ENCODE measurements around the gene PCBP4. TPM values are rescaled to one million over a fixed set of nuclear protein-coding genes. Genes with fewer than 3 reads are reported as not detected.

PCBP4 gene
- total RNA-seq, 1 experiment from 2014 or later, result 48.8 TPM

DNA sequence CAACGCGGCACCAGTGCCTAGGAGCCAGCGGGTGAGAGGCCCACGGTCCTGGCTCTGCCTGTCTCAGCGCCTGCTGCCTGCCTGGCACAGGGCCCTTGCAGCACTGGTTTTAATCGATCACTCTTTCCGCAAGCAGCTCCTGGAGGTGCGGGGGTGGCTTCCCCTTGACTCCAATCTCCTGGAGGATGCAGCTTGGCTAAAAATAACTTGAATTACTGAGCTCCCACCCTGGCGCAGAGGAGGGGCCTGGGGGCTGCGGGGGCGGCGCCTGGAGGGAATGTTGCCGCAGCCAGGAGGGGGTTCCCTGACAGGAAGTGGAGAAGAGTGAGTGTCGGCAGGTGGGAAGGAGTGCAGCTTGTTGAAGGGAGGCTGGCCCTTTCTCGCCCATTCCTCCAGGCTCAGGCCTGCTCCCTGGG lies 38.3 kb upstream of the PCBP4 start:
- POLR2A ChIA-PET, result interaction anchor here (0.8 kb wide), 1 partner anchor 52 kb away, joined by 3 read pairs; no protein-coding TSS in a partner anchor
- Histone ChIP-seq H3K9ac (ENCODE audit: low read length) (no peak overlapping the region), H3K27me3 (ENCODE audit: insufficient read depth, low read length) (no peaks in the 10 kb centered on the region), H3K4me3 (replicated peaks in 1 of 2; ENCODE audit: low read depth in 1 of 2, low read length in 2 of 2) (no peak overlapping the region), H4K20me1 (ENCODE audit: insufficient read depth) (no peaks in the 10 kb centered on the region), H3K9me2 (ENCODE audit: insufficient read depth) (no peaks in the 10 kb centered on the region), H3K4me2 (ENCODE audit: low read length) (peak overlapping the region; percentile 43), H3K4me1 (ENCODE audit: control insufficient read depth in 1 of 2, insufficient read depth in 2 of 2, low read length in 2 of 2) (peaks cover 4 to 23% of the 10 kb centered on the region in 2 experiments), H3K36me3 (ENCODE audit: control insufficient read depth in 1 of 2, insufficient read depth in 2 of 2, low read length in 2 of 2) (no peaks in the 10 kb centered on the region), H2AFZ (ENCODE audit: low read depth, low read length, poor library complexity, severe bottlenecking) (no peak overlapping the region), H3K27ac (ENCODE audit: low read depth, low read length) (no peak overlapping the region), H3K9me3 (ENCODE audit: control insufficient read depth in 1 of 2, insufficient read depth in 1 of 2, low read depth in 1 of 2, low read length in 2 of 2) (no peaks in the 10 kb centered on the region), H3K79me2 (ENCODE audit: insufficient read depth, low read length) (no peaks in the 10 kb centered on the region)
- BruUV-seq (replicated peaks), result no TSS peak
- RAD21 ChIA-PET (ENCODE audit: low non-redundant PET in 1 of 2, low total read pairs in 2 of 2, uncharacterized antibody in 2 of 2, unreplicated experiment in 2 of 2), result no interaction called here
- CTCF ChIA-PET, result interaction anchor here (0.8 kb wide), 1 partner anchor 23 kb away, joined by 3 read pairs; no protein-coding TSS in a partner anchor
- DNase-seq (ENCODE audit: low read depth, low spot score) (no peak), ATAC-seq (no peak)
- no peak for TF ChIP-seq ZNF274 (IDR thresholded peaks at IDR 0.05; ENCODE audit: low read depth, low read length)
- TF ChIP-seq EZH2phosphoT487 (IDR thresholded peaks at IDR 0.05; ENCODE audit: borderline replicate concordance), result no peak
- TF ChIP-seq JUND (IDR thresholded peaks at IDR 0.05), result no peak
- TF ChIP-seq, protein P1, sequence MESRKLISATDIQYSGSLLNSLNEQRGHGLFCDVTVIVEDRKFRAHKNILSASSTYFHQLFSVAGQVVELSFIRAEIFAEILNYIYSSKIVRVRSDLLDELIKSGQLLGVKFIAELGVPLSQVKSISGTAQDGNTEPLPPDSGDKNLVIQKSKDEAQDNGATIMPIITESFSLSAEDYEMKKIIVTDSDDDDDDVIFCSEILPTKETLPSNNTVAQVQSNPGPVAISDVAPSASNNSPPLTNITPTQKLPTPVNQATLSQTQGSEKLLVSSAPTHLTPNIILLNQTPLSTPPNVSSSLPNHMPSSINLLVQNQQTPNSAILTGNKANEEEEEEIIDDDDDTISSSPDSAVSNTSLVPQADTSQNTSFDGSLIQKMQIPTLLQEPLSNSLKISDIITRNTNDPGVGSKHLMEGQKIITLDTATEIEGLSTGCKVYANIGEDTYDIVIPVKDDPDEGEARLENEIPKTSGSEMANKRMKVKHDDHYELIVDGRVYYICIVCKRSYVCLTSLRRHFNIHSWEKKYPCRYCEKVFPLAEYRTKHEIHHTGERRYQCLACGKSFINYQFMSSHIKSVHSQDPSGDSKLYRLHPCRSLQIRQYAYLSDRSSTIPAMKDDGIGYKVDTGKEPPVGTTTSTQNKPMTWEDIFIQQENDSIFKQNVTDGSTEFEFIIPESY (IDR thresholded peaks at IDR 0.05; ENCODE audit: extremely low read depth, insufficient replicate concordance, low read length), result no peak
- TF ChIP-seq, protein P2, sequence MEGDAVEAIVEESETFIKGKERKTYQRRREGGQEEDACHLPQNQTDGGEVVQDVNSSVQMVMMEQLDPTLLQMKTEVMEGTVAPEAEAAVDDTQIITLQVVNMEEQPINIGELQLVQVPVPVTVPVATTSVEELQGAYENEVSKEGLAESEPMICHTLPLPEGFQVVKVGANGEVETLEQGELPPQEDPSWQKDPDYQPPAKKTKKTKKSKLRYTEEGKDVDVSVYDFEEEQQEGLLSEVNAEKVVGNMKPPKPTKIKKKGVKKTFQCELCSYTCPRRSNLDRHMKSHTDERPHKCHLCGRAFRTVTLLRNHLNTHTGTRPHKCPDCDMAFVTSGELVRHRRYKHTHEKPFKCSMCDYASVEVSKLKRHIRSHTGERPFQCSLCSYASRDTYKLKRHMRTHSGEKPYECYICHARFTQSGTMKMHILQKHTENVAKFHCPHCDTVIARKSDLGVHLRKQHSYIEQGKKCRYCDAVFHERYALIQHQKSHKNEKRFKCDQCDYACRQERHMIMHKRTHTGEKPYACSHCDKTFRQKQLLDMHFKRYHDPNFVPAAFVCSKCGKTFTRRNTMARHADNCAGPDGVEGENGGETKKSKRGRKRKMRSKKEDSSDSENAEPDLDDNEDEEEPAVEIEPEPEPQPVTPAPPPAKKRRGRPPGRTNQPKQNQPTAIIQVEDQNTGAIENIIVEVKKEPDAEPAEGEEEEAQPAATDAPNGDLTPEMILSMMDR (IDR thresholded peaks at IDR 0.05 in 2 of 3, conservative IDR thresholded peaks at IDR 0.05 in 1 of 3; ENCODE audit: borderline replicate concordance in 1 of 3, insufficient read depth in 1 of 3, low read depth in 2 of 3, low read length in 2 of 3), result no peak
- no peak for TF ChIP-seq SP1 (IDR thresholded peaks at IDR 0.05; ENCODE audit: low read depth)
- no peak for TF ChIP-seq TCF7L2 (IDR thresholded peaks at IDR 0.05; ENCODE audit: borderline replicate concordance, extremely low read depth, insufficient read depth, insufficient read length)
- TF ChIP-seq ELF1 (IDR thresholded peaks at IDR 0.05; ENCODE audit: borderline replicate concordance, low read depth), result no peak
- TF ChIP-seq SIN3A (IDR thresholded peaks at IDR 0.05; ENCODE audit: low read depth), result no peak
- TF ChIP-seq EZH2 (IDR thresholded peaks at IDR 0.05), result no peak
- TF ChIP-seq, protein P3, sequence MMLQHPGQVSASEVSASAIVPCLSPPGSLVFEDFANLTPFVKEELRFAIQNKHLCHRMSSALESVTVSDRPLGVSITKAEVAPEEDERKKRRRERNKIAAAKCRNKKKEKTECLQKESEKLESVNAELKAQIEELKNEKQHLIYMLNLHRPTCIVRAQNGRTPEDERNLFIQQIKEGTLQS (IDR thresholded peaks at IDR 0.05), result no peak
- TF ChIP-seq RAD21 (IDR thresholded peaks at IDR 0.05; ENCODE audit: low read depth), result no peak
- no peak for TF ChIP-seq ZFX (IDR thresholded peaks at IDR 0.05)
- TF ChIP-seq, protein P4, sequence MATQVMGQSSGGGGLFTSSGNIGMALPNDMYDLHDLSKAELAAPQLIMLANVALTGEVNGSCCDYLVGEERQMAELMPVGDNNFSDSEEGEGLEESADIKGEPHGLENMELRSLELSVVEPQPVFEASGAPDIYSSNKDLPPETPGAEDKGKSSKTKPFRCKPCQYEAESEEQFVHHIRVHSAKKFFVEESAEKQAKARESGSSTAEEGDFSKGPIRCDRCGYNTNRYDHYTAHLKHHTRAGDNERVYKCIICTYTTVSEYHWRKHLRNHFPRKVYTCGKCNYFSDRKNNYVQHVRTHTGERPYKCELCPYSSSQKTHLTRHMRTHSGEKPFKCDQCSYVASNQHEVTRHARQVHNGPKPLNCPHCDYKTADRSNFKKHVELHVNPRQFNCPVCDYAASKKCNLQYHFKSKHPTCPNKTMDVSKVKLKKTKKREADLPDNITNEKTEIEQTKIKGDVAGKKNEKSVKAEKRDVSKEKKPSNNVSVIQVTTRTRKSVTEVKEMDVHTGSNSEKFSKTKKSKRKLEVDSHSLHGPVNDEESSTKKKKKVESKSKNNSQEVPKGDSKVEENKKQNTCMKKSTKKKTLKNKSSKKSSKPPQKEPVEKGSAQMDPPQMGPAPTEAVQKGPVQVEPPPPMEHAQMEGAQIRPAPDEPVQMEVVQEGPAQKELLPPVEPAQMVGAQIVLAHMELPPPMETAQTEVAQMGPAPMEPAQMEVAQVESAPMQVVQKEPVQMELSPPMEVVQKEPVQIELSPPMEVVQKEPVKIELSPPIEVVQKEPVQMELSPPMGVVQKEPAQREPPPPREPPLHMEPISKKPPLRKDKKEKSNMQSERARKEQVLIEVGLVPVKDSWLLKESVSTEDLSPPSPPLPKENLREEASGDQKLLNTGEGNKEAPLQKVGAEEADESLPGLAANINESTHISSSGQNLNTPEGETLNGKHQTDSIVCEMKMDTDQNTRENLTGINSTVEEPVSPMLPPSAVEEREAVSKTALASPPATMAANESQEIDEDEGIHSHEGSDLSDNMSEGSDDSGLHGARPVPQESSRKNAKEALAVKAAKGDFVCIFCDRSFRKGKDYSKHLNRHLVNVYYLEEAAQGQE (IDR thresholded peaks at IDR 0.05; ENCODE audit: low read depth), result no peak
- TF ChIP-seq CBX3 (IDR thresholded peaks at IDR 0.05; ENCODE audit: low read depth), result no peak
- no peak for TF ChIP-seq POLR2AphosphoS5 (IDR thresholded peaks at IDR 0.05; ENCODE audit: low read depth, low read length)
- TF ChIP-seq, protein P5, sequence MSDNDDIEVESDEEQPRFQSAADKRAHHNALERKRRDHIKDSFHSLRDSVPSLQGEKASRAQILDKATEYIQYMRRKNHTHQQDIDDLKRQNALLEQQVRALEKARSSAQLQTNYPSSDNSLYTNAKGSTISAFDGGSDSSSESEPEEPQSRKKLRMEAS (IDR thresholded peaks at IDR 0.05), result no peak
- TF ChIP-seq EGR1 (IDR thresholded peaks at IDR 0.05; ENCODE audit: low read depth), result no peak
- no peak for TF ChIP-seq CEBPB (IDR thresholded peaks at IDR 0.05; ENCODE audit: low read depth)
- no peak for TF ChIP-seq YY1 (IDR thresholded peaks at IDR 0.05; ENCODE audit: extremely low read depth, insufficient replicate concordance, low read depth, low read length)
- intact Hi-C loops (cut with micrococcal nuclease), result no loop called here
